ENCODE data around the gene TAS1R3.

TAS1R3 gene

DNA sequence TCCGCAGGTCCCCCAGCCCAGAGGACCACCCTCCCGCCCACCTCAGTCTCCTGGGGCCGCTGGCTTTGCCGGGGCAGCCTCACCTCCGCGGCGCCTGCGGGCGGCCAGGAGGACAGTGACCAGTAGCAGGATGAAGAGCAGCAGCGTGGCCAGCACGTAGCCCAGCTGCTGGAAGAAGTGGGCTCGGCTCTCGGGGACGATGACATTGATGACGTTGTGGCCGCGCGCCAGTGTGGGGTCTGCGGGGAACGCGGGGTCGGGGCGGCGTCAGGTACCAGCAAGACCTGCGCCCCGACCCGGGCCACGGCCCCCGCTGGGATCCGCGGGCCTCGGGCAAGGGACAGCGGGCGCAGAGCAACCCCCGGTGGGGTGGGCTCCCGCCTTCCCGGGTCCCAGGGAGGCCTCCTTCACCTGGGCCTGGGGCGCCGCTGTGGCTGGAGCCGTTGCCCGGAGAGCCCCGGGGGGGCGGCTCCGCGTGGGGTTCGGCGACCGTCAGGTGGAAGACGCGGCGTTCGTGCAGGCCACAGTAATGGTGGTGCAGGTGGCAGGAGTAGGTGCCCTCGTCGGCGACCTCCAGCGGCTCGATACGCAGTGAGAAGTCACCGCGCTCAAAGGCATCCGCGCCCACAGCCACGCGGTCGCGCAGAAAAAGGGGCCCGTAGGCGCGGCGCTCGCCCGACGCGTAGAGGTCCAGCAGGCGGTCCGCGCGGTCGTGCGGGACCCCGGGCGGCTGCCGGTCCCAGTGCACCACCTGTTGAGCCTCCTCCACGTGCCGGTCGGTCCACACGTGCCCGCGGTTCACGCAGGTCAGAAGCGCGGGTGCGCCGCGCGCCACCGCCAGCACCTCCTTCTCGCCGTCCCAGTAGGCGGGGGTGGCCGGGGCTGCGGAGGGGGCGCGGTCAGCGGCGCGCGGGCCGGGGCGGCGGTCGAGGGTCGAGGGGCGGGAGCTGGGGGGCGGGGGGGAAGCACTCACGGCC, 23.5 kb downstream of the TAS1R3 start:
- H3K27me3 ChIP-seq (ENCODE audit: control insufficient read depth, low read length) = peaks cover 26% of the 10 kb centered on the region
- no peaks in the 10 kb centered on the region for H3K4me1 ChIP-seq (ENCODE audit: control insufficient read depth, low read length)
- H3K36me3 ChIP-seq (ENCODE audit: control insufficient read depth, low read length) = no peaks in the 10 kb centered on the region
- H3F3A ChIP-seq (ENCODE audit: control insufficient read depth, insufficient read depth) = no peaks in the 10 kb centered on the region; the same call in 1 of the 2 replicates
- no peak overlapping the region for H3K4me2 ChIP-seq (ENCODE audit: low read length)
- no peaks in the 10 kb centered on the region for H4K20me1 ChIP-seq (ENCODE audit: control insufficient read depth, insufficient read depth, low read depth, low read length)
- no peaks in the 10 kb centered on the region for H3K79me2 ChIP-seq (ENCODE audit: control insufficient read depth, low read length)
- H3K9me3 ChIP-seq (ENCODE audit: control insufficient read depth, insufficient read depth, low read length) = no peaks in the 10 kb centered on the region
- no peak overlapping the region for H3K27ac ChIP-seq (ENCODE audit: low read depth, low read length)
- no peak overlapping the region for H3K4me3 ChIP-seq (ENCODE audit: low read length)
- no peaks in the 10 kb centered on the region for H3K9me2 ChIP-seq (replicated peaks; ENCODE audit: control insufficient read depth, low read length)
- TF ChIP-seq, protein P1, sequence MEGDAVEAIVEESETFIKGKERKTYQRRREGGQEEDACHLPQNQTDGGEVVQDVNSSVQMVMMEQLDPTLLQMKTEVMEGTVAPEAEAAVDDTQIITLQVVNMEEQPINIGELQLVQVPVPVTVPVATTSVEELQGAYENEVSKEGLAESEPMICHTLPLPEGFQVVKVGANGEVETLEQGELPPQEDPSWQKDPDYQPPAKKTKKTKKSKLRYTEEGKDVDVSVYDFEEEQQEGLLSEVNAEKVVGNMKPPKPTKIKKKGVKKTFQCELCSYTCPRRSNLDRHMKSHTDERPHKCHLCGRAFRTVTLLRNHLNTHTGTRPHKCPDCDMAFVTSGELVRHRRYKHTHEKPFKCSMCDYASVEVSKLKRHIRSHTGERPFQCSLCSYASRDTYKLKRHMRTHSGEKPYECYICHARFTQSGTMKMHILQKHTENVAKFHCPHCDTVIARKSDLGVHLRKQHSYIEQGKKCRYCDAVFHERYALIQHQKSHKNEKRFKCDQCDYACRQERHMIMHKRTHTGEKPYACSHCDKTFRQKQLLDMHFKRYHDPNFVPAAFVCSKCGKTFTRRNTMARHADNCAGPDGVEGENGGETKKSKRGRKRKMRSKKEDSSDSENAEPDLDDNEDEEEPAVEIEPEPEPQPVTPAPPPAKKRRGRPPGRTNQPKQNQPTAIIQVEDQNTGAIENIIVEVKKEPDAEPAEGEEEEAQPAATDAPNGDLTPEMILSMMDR (IDR thresholded peaks at IDR 0.05; ENCODE audit: low read depth, low read length, poor library complexity, severe bottlenecking) = no peak
- no peak for TF ChIP-seq EZH2phosphoT487 (IDR thresholded peaks at IDR 0.05; ENCODE audit: borderline replicate concordance, low read length)

DNA sequence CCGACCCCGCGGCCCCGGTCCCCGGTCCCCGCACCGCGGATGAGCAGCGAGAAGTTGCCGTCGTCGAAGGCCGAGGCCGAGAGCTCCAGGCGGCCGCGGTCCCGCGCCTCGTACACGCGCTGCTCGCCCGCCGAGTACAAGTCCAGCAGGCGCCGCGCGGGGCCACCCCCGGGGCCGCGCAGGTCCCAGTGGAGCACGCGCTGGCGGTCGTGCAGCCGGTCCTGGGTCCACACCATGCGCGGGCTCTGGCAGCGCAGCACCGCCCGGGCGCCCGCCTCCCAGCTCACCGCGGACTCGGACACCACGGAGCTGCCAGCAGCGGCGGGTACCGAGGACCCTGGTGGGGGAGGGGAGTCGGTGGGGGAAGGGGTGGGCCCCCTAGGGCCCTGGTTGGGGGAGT, 24.3 kb downstream of the TAS1R3 start:
- Histone ChIP-seq H3K36me3 (ENCODE audit: control insufficient read depth, low read length) (no peaks in the 10 kb centered on the region), H3K27me3 (ENCODE audit: control insufficient read depth, low read length) (peaks cover 26% of the 10 kb centered on the region), H3F3A (ENCODE audit: control insufficient read depth, insufficient read depth) (no peaks in the 10 kb centered on the region; the same call in 1 of the 2 replicates), H4K20me1 (ENCODE audit: control insufficient read depth, insufficient read depth, low read depth, low read length) (no peaks in the 10 kb centered on the region), H3K9me3 (ENCODE audit: control insufficient read depth, insufficient read depth, low read length) (no peaks in the 10 kb centered on the region), H3K27ac (ENCODE audit: low read depth, low read length) (no peak overlapping the region), H3K79me2 (ENCODE audit: control insufficient read depth, low read length) (no peaks in the 10 kb centered on the region), H3K9me2 (replicated peaks; ENCODE audit: control insufficient read depth, low read length) (no peaks in the 10 kb centered on the region), H3K4me1 (ENCODE audit: control insufficient read depth, low read length) (no peaks in the 10 kb centered on the region), H3K4me2 (ENCODE audit: low read length) (no peak overlapping the region), H3K4me3 (ENCODE audit: low read length) (no peak overlapping the region)
- TF ChIP-seq, protein P1 (IDR thresholded peaks at IDR 0.05; ENCODE audit: low read depth, low read length, poor library complexity, severe bottlenecking) = no peak
- TF ChIP-seq EZH2phosphoT487 (IDR thresholded peaks at IDR 0.05; ENCODE audit: borderline replicate concordance, low read length) = no peak

DNA sequence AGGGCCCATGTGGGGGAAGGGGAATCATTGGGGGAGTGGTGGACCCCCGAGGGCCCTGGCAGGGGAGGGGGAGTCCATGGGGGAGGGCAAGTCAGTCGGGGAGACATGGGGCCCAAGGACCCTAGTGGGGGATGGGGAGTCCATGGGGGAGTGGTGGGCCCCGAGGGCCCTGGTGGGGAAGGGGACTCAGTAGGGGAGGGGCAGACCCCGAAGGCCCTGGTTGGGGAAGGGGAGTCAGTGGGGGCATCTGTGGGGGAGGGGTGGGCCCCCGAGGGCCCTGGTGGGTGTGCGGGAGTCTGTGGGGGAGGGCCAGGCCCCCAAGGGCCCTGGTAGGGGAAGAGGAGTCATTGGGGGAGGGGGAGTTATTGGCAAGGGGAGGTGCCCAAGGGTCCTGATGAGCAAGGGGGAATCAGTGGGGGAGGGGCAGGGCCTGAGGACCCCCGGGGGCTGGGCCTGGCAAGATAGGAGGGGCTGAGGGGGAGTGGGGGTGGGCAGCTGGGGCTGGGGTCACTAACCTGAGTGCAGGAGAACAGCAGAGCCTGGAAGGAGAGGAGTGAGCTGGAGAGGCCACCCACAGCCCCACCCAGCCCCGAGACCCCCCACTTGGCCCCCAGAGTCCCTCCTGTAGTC, 25.2 kb downstream of the TAS1R3 start:
- peaks cover 26% of the 10 kb centered on the region for H3K27me3 ChIP-seq (ENCODE audit: control insufficient read depth, low read length)
- H4K20me1 ChIP-seq (ENCODE audit: control insufficient read depth, insufficient read depth, low read depth, low read length) = no peaks in the 10 kb centered on the region
- H3K4me3 ChIP-seq (ENCODE audit: low read length) = no peak overlapping the region
- H3K36me3 ChIP-seq (ENCODE audit: control insufficient read depth, low read length) = no peaks in the 10 kb centered on the region
- H3K4me2 ChIP-seq (ENCODE audit: low read length) = no peak overlapping the region
- no peaks in the 10 kb centered on the region for H3K9me3 ChIP-seq (ENCODE audit: control insufficient read depth, insufficient read depth, low read length)
- TF ChIP-seq EZH2phosphoT487 (IDR thresholded peaks at IDR 0.05; ENCODE audit: borderline replicate concordance, low read length) = no peak
- TF ChIP-seq, protein P1 (IDR thresholded peaks at IDR 0.05; ENCODE audit: low read depth, low read length, poor library complexity, severe bottlenecking) = no peak
- no peaks in the 10 kb centered on the region for H3K4me1 ChIP-seq (ENCODE audit: control insufficient read depth, low read length)
- no peaks in the 10 kb centered on the region; the same call in 1 of the 2 replicates for H3F3A ChIP-seq (ENCODE audit: control insufficient read depth, insufficient read depth)
- H3K79me2 ChIP-seq (ENCODE audit: control insufficient read depth, low read length) = no peaks in the 10 kb centered on the region
- no peaks in the 10 kb centered on the region for H3K9me2 ChIP-seq (replicated peaks; ENCODE audit: control insufficient read depth, low read length)
- H3K27ac ChIP-seq (ENCODE audit: low read depth, low read length) = no peak overlapping the region

All from DOHH2 (cell line).